ENCODE data around the gene INSYN2B.

INSYN2B gene

GRCh38 chr5:169970911-169971765 lies 9.2 kb downstream of the INSYN2B start:
- DNase-seq, result peak; percentile 94

GRCh38 chr5:169970339-169970738 lies 10.0 kb downstream of the INSYN2B start:
- DNase-seq, result no peak

- DNase-seq, result no peak
Observed at GRCh38 chr5:169964246-169964645, 16.0 kb downstream of the INSYN2B start.

- DNase-seq, result no peak
Observed at GRCh38 chr5:169960659-169961058, 19.6 kb downstream of the INSYN2B start.

GRCh38 chr5:169958278-169958677 lies 22.0 kb downstream of the INSYN2B start:
- DNase-seq, result no peak

- peak; percentile 46 for DNase-seq
Observed at GRCh38 chr5:169956756-169957155, 23.5 kb downstream of the INSYN2B start.

- DNase-seq, result no peak
Observed at GRCh38 chr5:169956126-169956525, 24.2 kb downstream of the INSYN2B start.

- no peak for DNase-seq
Observed at GRCh38 chr5:169954786-169955185, 25.5 kb downstream of the INSYN2B start.

- peak; percentile 53 for DNase-seq
Observed at GRCh38 chr5:169953196-169953595, 27.1 kb downstream of the INSYN2B start.

GRCh38 chr5:169950333-169950732 lies 30.0 kb downstream of the INSYN2B start:
- no peak for DNase-seq

- DNase-seq, result peak; percentile 48
Observed at GRCh38 chr5:169946743-169947295, 33.5 kb downstream of the INSYN2B start.

GRCh38 chr5:169945831-169946261 lies 34.4 kb downstream of the INSYN2B start:
- DNase-seq, result peak; percentile 96

GRCh38 chr5:169944922-169945680 lies 35.2 kb downstream of the INSYN2B start:
- peak; percentile 40 for DNase-seq

GRCh38 chr5:169944115-169944514 lies 36.2 kb downstream of the INSYN2B start:
- DNase-seq, result no peak

GRCh38 chr5:169943026-169943425 lies 37.3 kb downstream of the INSYN2B start:
- peak; percentile 59 for DNase-seq

- DNase-seq, result peak; percentile 60
Observed at GRCh38 chr5:169942181-169942580, 38.1 kb downstream of the INSYN2B start.

- no peak for DNase-seq
Observed at GRCh38 chr5:169941542-169941941, 38.8 kb downstream of the INSYN2B start.

GRCh38 chr5:169939731-169940130 lies 40.6 kb downstream of the INSYN2B start:
- DNase-seq, result no peak

- no peak for DNase-seq
Observed at GRCh38 chr5:169938439-169938838, 41.9 kb downstream of the INSYN2B start.

GRCh38 chr5:169935762-169936161 lies 44.5 kb downstream of the INSYN2B start:
- no peak for DNase-seq

- DNase-seq, result peak; percentile 35
Observed at GRCh38 chr5:169934990-169935389, 45.3 kb downstream of the INSYN2B start.

GRCh38 chr5:169933616-169934015 lies 46.7 kb downstream of the INSYN2B start:
- peak; percentile 41 for DNase-seq

- DNase-seq, result no peak
Observed at GRCh38 chr5:169933127-169933526, 47.2 kb downstream of the INSYN2B start.

- DNase-seq, result no peak
Observed at GRCh38 chr5:169923988-169924387, 56.3 kb downstream of the INSYN2B start.

Data from fibroblast of skin of right biceps (primary cell).